DND-41 (cell line): ENCODE data around the gene FXYD6.

Source experiments
- ATAC-seq: fragments of 200-7000 bp; cut with Tn5 transposase; 3 replicates; pipeline ENCODE4 v1.9.1; 2021; ENCODE audit warnings: low read depth; ENCODE audit not compliant: insufficient read depth
- DNase-seq: peaks from one replicate; pipeline ENCODE4 v3.0.0-alpha.2; 2020
- H2AFZ ChIP-seq: 2 replicates; pipeline ENCODE4 v1.6.0; 2012; ENCODE audit warnings: low read depth, low read length
- H3K27ac ChIP-seq: 2 replicates; pipeline ENCODE4 v1.5.1; 2012; ENCODE audit warnings: low read length, inconsistent platforms
- H3K27me3 ChIP-seq: fragments of 200-600 bp; sonication (generic); 2 replicates; pipeline ENCODE4 v1.6.0; 2012; ENCODE audit warnings: low read length, mild to moderate bottlenecking, inconsistent platforms; ENCODE audit not compliant: insufficient read depth, poor library complexity
- H3K36me3 ChIP-seq: 2 replicates; pipeline ENCODE4 v1.5.1; 2012; ENCODE audit warnings: low read length, inconsistent platforms; ENCODE audit not compliant: insufficient read depth
- H3K4me1 ChIP-seq: 2 replicates; pipeline ENCODE4 v1.5.1; 2012; ENCODE audit warnings: mild to moderate bottlenecking, low read length; ENCODE audit not compliant: insufficient read depth
- H3K4me2 ChIP-seq: 2 replicates; pipeline ENCODE4 v1.6.0; 2012; ENCODE audit warnings: mild to moderate bottlenecking, moderate library complexity, low read length, inconsistent platforms; ENCODE audit not compliant: insufficient read depth
- H3K4me3 ChIP-seq, 2 experiments: fragments of 200-600 bp in 1 of 2; shearing (Covaris generic) in 1 of 2; 2 replicates each; pipeline ENCODE4 v1.5.1; 2012 to 2016; ENCODE audit warnings: inconsistent platforms in 2 of 2, low read length in 2 of 2, mild to moderate bottlenecking in 2 of 2, low read depth in 1 of 2, moderate library complexity in 1 of 2
- H3K79me2 ChIP-seq: 2 replicates; pipeline ENCODE4 v1.6.0; 2012; ENCODE audit warnings: low read length, inconsistent platforms; ENCODE audit not compliant: insufficient read depth
- H3K9ac ChIP-seq: 2 replicates; pipeline ENCODE4 v1.6.0; 2012; ENCODE audit warnings: low read depth, mild to moderate bottlenecking, inconsistent platforms, low read length, moderate library complexity
- H3K9me3 ChIP-seq: 2 replicates; pipeline ENCODE4 v1.5.1; 2012; ENCODE audit warnings: low read length, moderate library complexity, mild to moderate bottlenecking, inconsistent platforms; ENCODE audit not compliant: insufficient read depth, severe bottlenecking
- H4K20me1 ChIP-seq: 2 replicates; pipeline ENCODE4 v1.6.0; 2012; ENCODE audit warnings: low read length; ENCODE audit not compliant: insufficient read depth
- CTCF ChIP-seq: IDR thresholded peaks from 2 replicates; pipeline ENCODE4 v1.5.1; 2012; ENCODE audit warnings: borderline replicate concordance, low read length, moderate library complexity, mild to moderate bottlenecking; ENCODE audit not compliant: poor library complexity, severe bottlenecking; ENCODE audit errors: extremely low read depth
- EZH2 ChIP-seq: IDR thresholded peaks from 3 replicates; pipeline ENCODE4 v1.6.1; 2012; ENCODE audit warnings: borderline replicate concordance, low read depth, mild to moderate bottlenecking, moderate library complexity, low read length, inconsistent platforms; ENCODE audit not compliant: severe bottlenecking

Gene FXYD6

GRCh38 chr11:117913736-117914397, 37.4 kb upstream of the FXYD6 start:
- Histone ChIP-seq H3K9ac (no peak overlapping the region), H3K79me2 (no peaks in the 10 kb centered on the region), H3K4me1 (peaks cover 54% of the 10 kb centered on the region), H4K20me1 (no peaks in the 10 kb centered on the region), H3K4me2 (no peak overlapping the region), H2AFZ (no peak overlapping the region), H3K27ac (peak overlapping the region; percentile 62), H3K27me3 (no peaks in the 10 kb centered on the region), H3K4me3 (no peak overlapping the region), H3K36me3 (no peaks in the 10 kb centered on the region), H3K9me3 (no peaks in the 10 kb centered on the region)
- DNase-seq (peak; percentile 3), ATAC-seq (no peak)
- TF ChIP-seq EZH2, result no peak
- TF ChIP-seq CTCF, result no peak

- Histone ChIP-seq H3K4me3 (no peak overlapping the region), H4K20me1 (no peaks in the 10 kb centered on the region), H3K79me2 (no peaks in the 10 kb centered on the region; the same call in 1 of the 2 replicates), H3K27me3 (no peaks in the 10 kb centered on the region), H3K9me3 (no peaks in the 10 kb centered on the region), H3K9ac (no peak overlapping the region), H3K36me3 (no peaks in the 10 kb centered on the region), H3K27ac (peak overlapping the region; percentile 27; the same call in 1 of the 2 replicates), H3K4me1 (peaks cover 68% of the 10 kb centered on the region), H3K4me2 (no peak overlapping the region), H2AFZ (no peak overlapping the region)
- TF ChIP-seq CTCF, result no peak
- TF ChIP-seq EZH2, result no peak
- ATAC-seq (peak; percentile 47; the same call in 2 of the 3 replicates), DNase-seq (peak; percentile 20)
Observed at GRCh38 chr11:117912497-117912896, 36.0 kb upstream of the FXYD6 start.

GRCh38 chr11:117911694-117912093, 35.2 kb upstream of the FXYD6 start:
- H3K9ac ChIP-seq, result no peak overlapping the region
- H3K4me2 ChIP-seq, result no peak overlapping the region; the same call in 1 of the 2 replicates
- no peaks in the 10 kb centered on the region for H3K36me3 ChIP-seq
- no peak for ATAC-seq
- no peaks in the 10 kb centered on the region for H4K20me1 ChIP-seq
- H3K9me3 ChIP-seq, result no peaks in the 10 kb centered on the region
- TF ChIP-seq CTCF (no peak), EZH2 (no peak)
- no peak overlapping the region for H2AFZ ChIP-seq
- no peaks in the 10 kb centered on the region; the same call in 1 of the 2 replicates for H3K79me2 ChIP-seq
- peaks cover 74% of the 10 kb centered on the region for H3K4me1 ChIP-seq
- peak overlapping the region; percentile 55; the same call in 1 of the 2 replicates for H3K27ac ChIP-seq
- no peaks in the 10 kb centered on the region for H3K27me3 ChIP-seq
- peak; percentile 3 for DNase-seq
- H3K4me3 ChIP-seq, result no peak overlapping the region
